Neural progenitor cell (in vitro differentiated cells): ENCODE data around the gene IRAK3. TPM values are rescaled to one million over a fixed set of nuclear protein-coding genes. Genes with fewer than 3 reads are reported as not detected.

Source experiments
- DNase-seq: peaks from one replicate; pipeline ENCODE4 v3.0.0-alpha.2; 2016; ENCODE audit warnings: low spot score
- H2AFZ ChIP-seq: fragments of 200-600 bp; sonication (generic); replicated peaks from 2 replicates; pipeline ENCODE4 v1.6.1; 2016; ENCODE audit warnings: antibody characterized with exemption
- H3F3A ChIP-seq: fragments of 200-600 bp; sonication (generic); 2 replicates; pipeline ENCODE4 v1.6.1; 2016; ENCODE audit warnings: antibody characterized with exemption, low read depth
- H3K27ac ChIP-seq: fragments of 200-600 bp; sonication (generic); 2 replicates; pipeline ENCODE4 v1.5.1; 2016; ENCODE audit warnings: mild to moderate bottlenecking
- H3K27me3 ChIP-seq: fragments of 200-600 bp; sonication (generic); 2 replicates; pipeline ENCODE4 v1.6.1; 2016; ENCODE audit warnings: mild to moderate bottlenecking, moderate library complexity
- H3K36me3 ChIP-seq: fragments of 200-600 bp; sonication (generic); 2 replicates; pipeline ENCODE4 v1.5.1; 2016
- H3K4me1 ChIP-seq: fragments of 200-600 bp; sonication (generic); 2 replicates; pipeline ENCODE4 v1.6.1; 2016; ENCODE audit warnings: mixed run types
- H3K4me2 ChIP-seq: fragments of 200-600 bp; sonication (generic); 2 replicates; pipeline ENCODE4 v1.6.1; 2016
- H3K4me3 ChIP-seq: fragments of 200-600 bp; sonication (generic); 2 replicates; pipeline ENCODE4 v1.5.1; 2016
- H3K79me2 ChIP-seq: fragments of 200-600 bp; sonication (generic); 2 replicates; pipeline ENCODE4 v1.6.1; 2016; ENCODE audit warnings: low read depth
- H3K9ac ChIP-seq: fragments of 200-600 bp; sonication (generic); 2 replicates; pipeline ENCODE4 v1.6.1; 2016
- H3K9me3 ChIP-seq: fragments of 200-600 bp; sonication (generic); 2 replicates; pipeline ENCODE4 v1.5.1; 2016; ENCODE audit warnings: low read depth
- H4K20me1 ChIP-seq: fragments of 200-600 bp; sonication (generic); 2 replicates; pipeline ENCODE4 v1.6.1; 2016; ENCODE audit warnings: low read depth
- H3K27ac Mint-ChIP-seq: 3 replicates; pipeline ENCODE4 v1.8.0; 2021; ENCODE audit warnings: mixed read lengths
- H3K27me3 Mint-ChIP-seq: 2 replicates; pipeline ENCODE4 v1.8.0; 2022; ENCODE audit warnings: low read depth, mild to moderate bottlenecking, inconsistent platforms, moderate library complexity, mixed read lengths; ENCODE audit not compliant: insufficient read depth
- H3K36me3 Mint-ChIP-seq: 3 replicates; pipeline ENCODE4 v1.8.0; 2021; ENCODE audit warnings: mixed read lengths
- H3K4me1 Mint-ChIP-seq: 3 replicates; pipeline ENCODE4 v1.8.0; 2021; ENCODE audit warnings: mixed read lengths
- H3K4me3 Mint-ChIP-seq: 3 replicates; pipeline ENCODE4 v1.8.0; 2021; ENCODE audit warnings: mild to moderate bottlenecking, moderate library complexity, mixed read lengths
- H3K9me3 Mint-ChIP-seq: 3 replicates; pipeline ENCODE4 v1.8.0; 2020; ENCODE audit warnings: mixed read lengths
- CTCF ChIP-seq: fragments of 200-600 bp; sonication (generic); IDR thresholded peaks from 2 replicates; pipeline ENCODE4 v1.5.1; 2017; ENCODE audit warnings: antibody characterized with exemption, mild to moderate bottlenecking
- EZH2 ChIP-seq: fragments of 200-600 bp; sonication (generic); IDR thresholded peaks from 2 replicates; pipeline ENCODE4 v1.6.1; 2017; ENCODE audit warnings: antibody characterized with exemption, mild to moderate bottlenecking, moderate library complexity
- EZH2phosphoT487 ChIP-seq: fragments of 200-600 bp; sonication (generic); IDR thresholded peaks from 2 replicates; pipeline ENCODE4 v1.6.1; 2017; ENCODE audit warnings: antibody characterized with exemption
- total RNA-seq: library from RNA; depleted of rRNA; stranded (reverse); fragments of >200 nt; gene quantifications from 2 replicates; pipeline ENCODE4 v1.2.3, GENCODE V29; 2015; ENCODE audit warnings: low replicate concordance

The IRAK3 gene
- total RNA-seq, 1 donor from 2014 or later, result 3.0 TPM

- no peak overlapping the region for H3K4me3 Mint-ChIP-seq
Measured at GRCh38 chr12:66244446-66244845, 55.4 kb downstream of the IRAK3 start.

GRCh38 chr12:66247741-66248140, 58.7 kb downstream of the IRAK3 start:
- H3K4me1 ChIP-seq, result no peaks in the 10 kb centered on the region
- H3K79me2 ChIP-seq, result no peaks in the 10 kb centered on the region
- H2AFZ ChIP-seq, result no peak overlapping the region
- no peaks in the 10 kb centered on the region for H4K20me1 ChIP-seq
- DNase-seq, result no peak
- H3K9ac ChIP-seq, result no peak overlapping the region
- H3K27me3 ChIP-seq, result no peaks in the 10 kb centered on the region
- no peak overlapping the region for H3K4me3 ChIP-seq
- Mint-ChIP-seq H3K9me3 (no peaks in the 10 kb centered on the region), H3K36me3 (no peaks in the 10 kb centered on the region), H3K27me3 (peaks cover 6% of the 10 kb centered on the region), H3K4me1 (no peaks in the 10 kb centered on the region), H3K4me3 (no peak overlapping the region), H3K27ac (no peak overlapping the region)
- no peak overlapping the region for H3K4me2 ChIP-seq
- H3K9me3 ChIP-seq, result no peaks in the 10 kb centered on the region
- no peaks in the 10 kb centered on the region for H3K36me3 ChIP-seq
- H3F3A ChIP-seq, result no peaks in the 10 kb centered on the region
- TF ChIP-seq EZH2 (no peak), EZH2phosphoT487 (no peak), CTCF (no peak)
- H3K27ac ChIP-seq, result no peak overlapping the region

More at GRCh38 chr12:66244446-66244845, 55.4 kb downstream of the IRAK3 start:
- no peak for DNase-seq
- Histone ChIP-seq H3K4me2 (no peak overlapping the region), H3K4me3 (no peak overlapping the region), H3K27ac (no peak overlapping the region), H3K9ac (no peak overlapping the region), H3K36me3 (no peaks in the 10 kb centered on the region), H3K79me2 (no peaks in the 10 kb centered on the region), H3K9me3 (no peaks in the 10 kb centered on the region), H3F3A (no peaks in the 10 kb centered on the region), H4K20me1 (no peaks in the 10 kb centered on the region), H3K4me1 (peaks cover 4% of the 10 kb centered on the region), H3K27me3 (no peaks in the 10 kb centered on the region), H2AFZ (no peak overlapping the region)
- TF ChIP-seq EZH2, result no peak
- no peak for TF ChIP-seq CTCF
- peaks cover 6% of the 10 kb centered on the region for H3K27me3 Mint-ChIP-seq
- H3K27ac Mint-ChIP-seq, result no peak overlapping the region
- peaks cover 15% of the 10 kb centered on the region for H3K4me1 Mint-ChIP-seq
- H3K9me3 Mint-ChIP-seq, result no peaks in the 10 kb centered on the region
- no peaks in the 10 kb centered on the region for H3K36me3 Mint-ChIP-seq

GRCh38 chr12:66251049-66251448, 62.0 kb downstream of the IRAK3 start:
- no peak overlapping the region for H3K9ac ChIP-seq
- no peaks in the 10 kb centered on the region for H3K36me3 Mint-ChIP-seq
- no peaks in the 10 kb centered on the region for H3K27me3 ChIP-seq
- no peak for TF ChIP-seq CTCF
- no peaks in the 10 kb centered on the region for H3K4me1 Mint-ChIP-seq
- H3F3A ChIP-seq, result no peaks in the 10 kb centered on the region
- no peak overlapping the region for H3K4me3 Mint-ChIP-seq
- no peak overlapping the region for H2AFZ ChIP-seq
- H3K79me2 ChIP-seq, result no peaks in the 10 kb centered on the region
- no peak overlapping the region for H3K4me2 ChIP-seq
- no peak overlapping the region for H3K4me3 ChIP-seq
- H4K20me1 ChIP-seq, result no peaks in the 10 kb centered on the region
- H3K27ac Mint-ChIP-seq, result no peak overlapping the region
- no peaks in the 10 kb centered on the region for H3K4me1 ChIP-seq
- no peaks in the 10 kb centered on the region for H3K9me3 Mint-ChIP-seq
- DNase-seq, result no peak
- H3K27ac ChIP-seq, result no peak overlapping the region
- H3K9me3 ChIP-seq, result no peaks in the 10 kb centered on the region
- no peaks in the 10 kb centered on the region for H3K36me3 ChIP-seq
- peaks cover 3% of the 10 kb centered on the region for H3K27me3 Mint-ChIP-seq

GRCh38 chr12:66252771-66253170, 63.8 kb downstream of the IRAK3 start:
- Histone ChIP-seq H3K27ac (no peak overlapping the region), H3K9me3 (no peaks in the 10 kb centered on the region), H3K4me3 (no peak overlapping the region), H3K4me1 (no peaks in the 10 kb centered on the region), H2AFZ (no peak overlapping the region), H3K9ac (no peak overlapping the region), H3K4me2 (no peak overlapping the region), H4K20me1 (no peaks in the 10 kb centered on the region), H3K36me3 (no peaks in the 10 kb centered on the region), H3K27me3 (no peaks in the 10 kb centered on the region), H3K79me2 (no peaks in the 10 kb centered on the region), H3F3A (no peaks in the 10 kb centered on the region)
- no peak overlapping the region for H3K27ac Mint-ChIP-seq
- DNase-seq, result no peak
- H3K36me3 Mint-ChIP-seq, result no peaks in the 10 kb centered on the region
- no peak for TF ChIP-seq EZH2phosphoT487
- TF ChIP-seq CTCF, result no peak
- TF ChIP-seq EZH2, result no peak
- H3K4me3 Mint-ChIP-seq, result no peak overlapping the region
- H3K4me1 Mint-ChIP-seq, result no peaks in the 10 kb centered on the region
- no peaks in the 10 kb centered on the region for H3K9me3 Mint-ChIP-seq
- H3K27me3 Mint-ChIP-seq, result no peaks in the 10 kb centered on the region
